PC-3 (cell line): Measurements from ENCODE around the gene DLX6.

Source experiments
- EZH2 ChIP-seq: fragments of 300-600 bp; sonication (generic); IDR thresholded peaks from one replicate; pipeline ENCODE4 v1.6.1; 2017; ENCODE audit warnings: antibody characterized with exemption, mild to moderate bottlenecking, low read length; ENCODE audit not compliant: unreplicated experiment
- TF ChIP-seq, protein P1 (sequence below): fragments of 300-600 bp; sonication (generic); conservative IDR thresholded peaks from 2 replicates; pipeline ENCODE4 v1.5.1; 2017; ENCODE audit warnings: antibody characterized with exemption, low read depth, mild to moderate bottlenecking, low read length

DNA sequence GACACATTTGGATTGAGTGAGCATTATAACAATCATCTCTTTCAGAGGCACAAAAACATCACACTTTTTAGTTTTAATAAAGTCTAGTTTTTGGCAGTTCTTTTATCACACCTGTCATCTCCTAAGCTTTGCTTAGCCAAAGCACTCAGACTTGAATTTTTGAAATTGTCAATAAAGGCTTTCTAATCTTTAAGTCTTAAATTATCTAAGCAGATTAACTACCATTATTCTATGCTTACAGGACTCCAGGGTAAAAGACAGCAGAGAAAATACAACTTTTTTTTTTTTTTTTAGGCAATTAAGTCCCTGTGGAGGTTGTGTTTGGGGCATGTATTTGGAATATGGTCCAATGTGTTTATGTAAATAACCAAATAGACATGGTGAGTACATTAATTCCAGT is 17.6 kb upstream of the DLX6 start:
- TF ChIP-seq, protein P1, sequence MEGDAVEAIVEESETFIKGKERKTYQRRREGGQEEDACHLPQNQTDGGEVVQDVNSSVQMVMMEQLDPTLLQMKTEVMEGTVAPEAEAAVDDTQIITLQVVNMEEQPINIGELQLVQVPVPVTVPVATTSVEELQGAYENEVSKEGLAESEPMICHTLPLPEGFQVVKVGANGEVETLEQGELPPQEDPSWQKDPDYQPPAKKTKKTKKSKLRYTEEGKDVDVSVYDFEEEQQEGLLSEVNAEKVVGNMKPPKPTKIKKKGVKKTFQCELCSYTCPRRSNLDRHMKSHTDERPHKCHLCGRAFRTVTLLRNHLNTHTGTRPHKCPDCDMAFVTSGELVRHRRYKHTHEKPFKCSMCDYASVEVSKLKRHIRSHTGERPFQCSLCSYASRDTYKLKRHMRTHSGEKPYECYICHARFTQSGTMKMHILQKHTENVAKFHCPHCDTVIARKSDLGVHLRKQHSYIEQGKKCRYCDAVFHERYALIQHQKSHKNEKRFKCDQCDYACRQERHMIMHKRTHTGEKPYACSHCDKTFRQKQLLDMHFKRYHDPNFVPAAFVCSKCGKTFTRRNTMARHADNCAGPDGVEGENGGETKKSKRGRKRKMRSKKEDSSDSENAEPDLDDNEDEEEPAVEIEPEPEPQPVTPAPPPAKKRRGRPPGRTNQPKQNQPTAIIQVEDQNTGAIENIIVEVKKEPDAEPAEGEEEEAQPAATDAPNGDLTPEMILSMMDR, result no peak
- TF ChIP-seq EZH2, result no peak
